Cortex of kidney (tissue), 1 donor: ENCODE data around the gene ASH1L.
"Not testable (repeated sequence)": the region's sequence is repeated elsewhere in the genome, so short reads cannot be mapped to it uniquely, and the experiment has no call there.

Experiments
- DNase-seq: peaks from one replicate; lab custom pipeline; 2025; lab: John Stamatoyannopoulos, UW

Gene ASH1L

DNA sequence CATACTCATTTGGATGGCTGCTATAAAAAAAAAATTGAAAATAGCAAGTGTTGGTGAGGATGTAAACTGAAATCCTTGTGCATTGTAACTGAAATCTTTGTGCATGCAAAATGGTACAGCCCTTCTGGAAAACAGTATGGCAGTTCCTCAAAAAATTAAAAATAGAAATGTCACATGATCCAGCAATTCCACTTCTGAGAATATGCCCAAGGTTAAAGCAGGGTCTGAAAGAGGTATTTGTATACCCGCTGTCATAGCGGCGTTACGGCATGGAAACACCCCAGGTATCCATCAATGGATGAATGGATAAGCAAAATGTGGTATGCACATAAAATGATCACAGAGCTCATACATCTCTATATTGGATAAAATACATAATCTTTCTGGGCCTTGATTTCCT, 125.2 kb downstream of the ASH1L start:
- no peak for DNase-seq

DNA sequence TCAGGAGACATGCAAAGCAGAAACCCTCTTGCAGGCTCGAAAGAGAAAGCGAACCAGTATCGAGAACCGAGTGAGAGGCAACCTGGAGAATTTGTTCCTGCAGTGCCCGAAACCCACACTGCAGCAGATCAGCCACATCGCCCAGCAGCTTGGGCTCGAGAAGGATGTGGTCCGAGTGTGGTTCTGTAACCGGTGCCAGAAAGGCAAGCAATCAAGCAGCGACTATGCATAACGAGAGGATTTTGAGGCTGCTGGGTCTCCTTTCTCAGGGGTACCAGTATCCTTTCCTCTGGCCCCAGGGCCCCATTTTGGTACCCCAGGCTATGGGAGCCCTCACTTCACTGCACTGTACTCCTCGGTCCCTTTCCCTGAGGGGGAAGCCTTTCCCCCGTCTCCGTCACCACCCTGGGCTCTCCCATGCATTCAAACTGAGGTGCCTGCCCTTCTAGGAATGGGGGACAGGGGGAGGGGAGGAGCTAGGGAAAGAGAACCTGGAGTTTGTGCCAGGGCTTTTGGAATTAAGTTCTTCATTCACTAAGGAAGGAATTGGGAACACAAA, 128.7 kb downstream of the ASH1L start:
- not testable (repeated sequence) for DNase-seq

DNA sequence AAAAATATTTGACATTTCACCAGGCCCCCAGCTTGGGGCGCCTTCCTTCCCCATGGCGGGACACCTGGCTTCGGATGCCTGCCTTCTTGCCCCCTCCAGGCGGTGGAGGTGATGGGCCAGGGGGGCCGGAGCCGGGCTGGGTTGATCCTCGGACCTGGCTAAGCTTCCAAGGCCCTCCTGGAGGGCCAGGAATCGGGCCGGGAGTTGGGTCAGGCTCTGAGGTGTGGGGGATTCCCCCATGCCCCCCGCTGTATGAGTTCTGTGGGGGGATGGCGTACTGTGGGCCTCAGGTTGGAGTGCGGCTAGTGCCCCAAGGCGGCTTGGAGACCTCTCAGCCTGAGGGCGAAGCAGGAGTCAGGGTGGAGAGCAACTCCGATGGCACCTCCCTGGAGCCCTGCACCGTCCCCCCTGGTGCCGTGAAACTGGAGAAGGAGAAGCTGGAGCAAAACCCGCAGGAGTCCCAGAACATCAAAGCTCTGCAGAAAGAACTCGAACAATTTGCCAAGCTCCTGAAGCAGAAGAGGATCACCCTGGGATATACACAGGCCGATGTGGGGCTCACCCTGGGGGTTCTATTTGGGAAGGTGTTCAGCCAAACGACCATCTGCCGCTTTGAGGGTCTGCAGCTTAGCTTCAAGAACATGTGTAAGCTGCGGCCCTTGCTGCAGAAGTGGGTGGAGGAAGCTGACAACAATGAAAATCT, 129.3 kb downstream of the ASH1L start:
- DNase-seq, result not testable (repeated sequence)

DNA sequence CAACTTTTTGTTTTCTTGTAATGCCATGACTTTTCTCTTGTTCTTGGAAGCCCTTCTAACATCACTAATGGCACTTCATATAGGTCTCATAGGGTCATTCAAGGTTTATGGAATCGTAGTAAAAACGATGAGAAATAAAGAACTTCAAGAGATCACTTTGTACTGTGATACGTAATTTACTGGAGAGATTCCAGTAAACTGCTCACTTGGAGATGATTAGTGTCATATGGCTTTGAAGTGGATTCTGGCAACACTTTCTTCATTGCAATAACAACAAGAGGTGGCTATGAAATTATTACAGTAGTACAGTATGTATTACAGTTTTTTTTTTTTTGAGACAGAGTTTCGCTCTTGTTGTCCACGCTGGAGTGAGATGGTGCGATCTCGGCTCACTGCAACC, 138.5 kb downstream of the ASH1L start:
- no peak for DNase-seq

DNA sequence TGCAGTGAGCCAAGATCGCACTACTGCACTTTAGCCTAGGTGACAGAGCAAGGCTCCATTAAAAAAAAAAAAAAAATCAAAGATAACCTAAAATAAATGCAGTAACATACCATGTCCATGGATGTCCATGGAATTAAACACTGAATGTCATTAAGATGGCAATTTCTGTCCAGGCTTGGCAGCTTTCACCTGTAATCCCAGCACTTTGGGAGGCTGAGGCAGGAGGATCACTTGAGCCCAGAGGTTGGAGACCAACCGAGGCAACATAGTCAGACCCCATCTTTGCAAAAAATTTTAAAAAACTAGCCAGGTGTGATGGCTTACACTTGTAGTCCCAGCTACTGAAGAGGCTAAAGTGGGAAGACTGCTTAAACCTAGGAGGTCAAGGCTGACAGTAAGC, 141.8 kb downstream of the ASH1L start:
- no peak for DNase-seq

DNA sequence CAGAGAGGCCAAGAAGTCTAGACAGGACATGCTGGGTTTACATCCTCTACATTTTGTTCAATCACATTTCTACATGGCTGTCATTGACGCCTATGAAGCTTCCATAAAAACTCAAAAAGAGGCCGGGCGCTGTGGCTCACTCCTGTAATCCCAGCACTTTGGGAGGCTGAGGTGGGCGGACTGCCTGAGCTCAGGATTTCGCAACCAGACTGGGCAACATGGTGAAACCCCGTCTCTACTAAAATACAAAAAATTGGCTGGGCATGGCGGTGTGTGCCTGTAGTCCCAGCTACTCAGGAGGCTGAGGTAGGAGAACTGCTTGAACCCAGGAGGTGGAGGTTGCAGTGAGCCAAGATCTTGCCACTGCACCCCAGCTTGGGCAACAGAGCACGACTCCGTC, 150.8 kb downstream of the ASH1L start:
- not testable (repeated sequence) for DNase-seq

DNA sequence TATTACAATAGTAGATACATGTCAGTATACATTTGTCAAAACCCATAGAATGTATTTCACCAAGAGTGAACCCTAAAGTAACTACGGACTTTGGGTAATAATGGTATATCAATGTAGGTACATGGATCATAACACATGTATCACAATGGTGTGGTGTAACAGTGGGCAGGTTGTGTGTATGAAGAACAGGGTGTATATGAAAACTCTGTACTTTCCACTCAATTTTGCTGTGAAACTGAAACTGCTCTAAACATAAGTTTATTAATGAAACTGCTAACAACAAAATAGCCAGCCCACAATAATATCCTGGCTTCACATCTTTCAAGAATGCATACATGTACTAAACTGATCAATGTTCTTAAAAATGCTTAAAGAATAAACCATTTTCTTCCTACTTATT, 151.7 kb downstream of the ASH1L start:
- no peak for DNase-seq

DNA sequence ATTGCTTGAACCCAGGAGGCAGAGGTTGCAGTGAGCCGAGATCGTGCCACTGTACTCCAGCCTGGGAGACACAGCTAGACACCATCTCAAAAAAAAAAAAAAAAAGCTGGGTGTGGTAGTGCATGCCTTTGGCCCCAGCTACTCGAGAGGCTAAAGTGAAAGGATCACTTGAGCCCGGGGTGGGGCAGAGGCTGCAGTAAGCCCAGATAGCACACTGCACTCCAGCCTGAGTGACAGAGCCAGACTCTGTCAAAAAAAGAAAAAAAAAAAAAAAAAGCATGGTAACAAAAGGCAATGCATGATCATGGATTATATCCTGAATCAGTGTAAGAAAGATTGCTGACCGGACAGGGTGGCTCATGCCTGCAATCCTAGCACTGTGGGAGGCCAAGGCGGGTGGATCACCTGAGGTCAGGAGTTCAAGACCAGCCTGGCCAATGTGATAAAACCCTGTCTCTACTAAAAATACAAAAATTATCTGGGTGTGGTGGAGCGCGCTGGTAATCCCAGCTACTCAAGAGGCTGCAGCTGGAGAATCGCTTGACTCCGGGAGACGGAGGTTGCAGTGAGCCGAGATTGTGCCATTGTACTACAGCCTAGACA, 165.6 kb downstream of the ASH1L start:
- no peak for DNase-seq

DNA sequence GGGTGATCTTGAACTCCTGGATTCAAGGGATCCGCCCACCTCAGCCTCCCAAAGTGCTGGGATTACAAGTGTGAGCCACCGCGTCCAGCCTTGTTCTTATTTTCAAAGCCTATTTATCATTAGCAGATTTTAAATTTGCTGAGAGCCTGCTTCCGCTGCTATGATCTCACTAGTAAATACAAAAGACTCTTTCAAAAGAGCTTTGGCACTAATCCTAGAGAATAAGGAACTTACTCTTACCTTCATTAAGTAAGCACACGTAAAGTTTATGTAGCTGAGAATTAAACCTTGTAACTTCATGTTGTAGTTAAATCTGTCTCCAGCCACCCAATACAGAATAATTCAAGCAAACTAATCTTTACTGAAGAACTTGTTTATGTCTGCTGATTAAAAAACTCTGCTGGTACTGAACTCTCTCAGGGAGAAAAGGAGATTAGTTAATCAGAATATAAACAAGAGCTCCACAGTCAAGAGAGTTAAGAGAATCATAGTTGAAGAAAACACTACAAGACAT, 169.6 kb downstream of the ASH1L start:
- DNase-seq, result no peak

DNA sequence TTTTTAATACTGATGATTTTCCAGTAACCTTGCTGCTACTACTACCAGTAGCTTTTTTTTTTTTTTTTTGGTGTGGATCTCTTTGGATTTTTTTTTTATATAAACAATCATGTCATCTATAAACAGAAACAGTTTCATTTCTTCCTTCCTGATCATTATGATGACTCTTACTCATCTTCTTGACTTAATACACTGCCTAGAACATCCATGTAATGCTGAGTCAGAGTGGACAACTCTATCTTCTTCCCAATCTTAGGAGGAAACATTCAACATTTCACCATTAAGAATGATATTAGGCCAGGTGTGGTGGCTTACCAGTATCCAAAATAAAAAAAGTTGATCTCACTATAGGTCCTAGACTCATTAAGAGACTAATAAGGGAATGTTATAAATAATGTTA, 172.8 kb downstream of the ASH1L start:
- no peak for DNase-seq

DNA sequence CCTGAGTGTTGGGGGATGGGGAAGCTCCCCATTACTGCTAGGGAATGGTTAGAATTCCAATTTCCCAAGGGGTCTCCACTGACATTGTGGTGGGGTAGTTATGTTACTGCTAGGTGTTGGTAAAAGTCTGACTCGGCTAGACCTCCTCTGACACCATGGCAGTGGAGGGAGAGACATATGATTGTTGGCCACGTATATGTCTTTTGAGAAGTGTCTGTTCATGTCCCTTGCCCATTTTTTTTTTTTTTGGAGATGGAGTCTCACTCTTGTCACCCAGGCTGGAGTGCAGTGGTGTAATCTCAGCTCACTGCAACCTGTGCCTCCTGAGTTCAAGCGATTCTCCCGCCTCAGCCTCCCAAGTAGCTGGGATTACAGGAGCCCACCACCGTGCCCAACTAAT, 176.8 kb downstream of the ASH1L start:
- not testable (repeated sequence) for DNase-seq

DNA sequence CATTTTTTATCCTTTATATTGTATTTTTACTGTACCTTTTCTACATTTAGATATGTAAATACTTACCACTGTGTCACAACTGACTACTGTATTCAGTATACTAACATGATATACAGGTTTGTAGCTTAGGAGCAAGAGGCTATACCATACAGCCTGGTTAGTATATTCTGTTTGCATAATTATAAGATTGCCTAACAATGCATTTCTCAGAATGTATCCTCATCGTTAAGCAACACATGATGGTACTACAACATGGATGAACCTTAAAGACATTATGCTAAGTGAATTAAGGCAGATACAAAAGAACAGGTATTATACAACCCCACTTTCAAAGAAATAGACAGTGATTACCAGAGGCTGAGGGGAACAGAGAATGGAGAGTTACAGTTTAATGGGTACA, 179.2 kb downstream of the ASH1L start:
- DNase-seq, result no peak

DNA sequence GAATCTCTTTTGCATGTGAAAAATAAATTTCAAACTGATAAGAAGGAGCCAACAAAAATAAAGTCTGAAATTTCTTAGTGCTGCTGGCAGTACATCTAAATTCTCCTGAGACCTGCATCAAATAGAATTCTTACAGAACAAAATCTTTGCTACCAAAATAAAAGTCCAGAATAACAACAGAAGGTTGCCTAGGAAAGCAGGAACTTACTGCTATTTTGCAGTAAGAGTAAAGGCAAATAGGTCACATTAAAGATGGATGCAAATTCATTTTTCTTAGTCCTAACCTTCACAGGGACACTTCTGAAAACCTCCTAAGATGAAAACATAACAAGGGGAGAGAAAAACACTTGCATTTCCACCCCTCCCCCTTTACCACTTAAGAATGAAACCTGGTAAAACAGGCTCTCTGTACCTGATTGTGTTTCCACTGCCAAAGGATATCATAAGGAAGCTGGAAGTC, 182.9 kb downstream of the ASH1L start:
- no peak for DNase-seq

DNA sequence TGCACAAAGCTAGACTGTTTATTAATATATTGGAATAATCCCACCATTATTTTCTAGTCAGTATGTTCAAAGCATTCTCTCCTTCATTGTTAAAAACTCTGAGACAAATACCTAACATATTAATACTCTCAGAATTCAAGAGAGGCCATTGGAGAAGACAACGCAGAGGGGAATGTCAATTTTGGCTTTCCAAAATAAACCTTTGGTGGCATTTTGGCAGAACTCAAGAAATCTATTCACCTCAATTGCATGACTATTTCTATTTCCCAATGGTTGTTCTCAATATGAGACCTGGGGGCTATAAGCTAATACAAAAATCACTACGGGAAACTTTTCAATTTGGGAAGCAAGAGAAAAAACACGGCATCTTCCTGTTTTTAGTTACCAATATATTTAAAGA, 183.4 kb downstream of the ASH1L start:
- DNase-seq, result no peak

DNA sequence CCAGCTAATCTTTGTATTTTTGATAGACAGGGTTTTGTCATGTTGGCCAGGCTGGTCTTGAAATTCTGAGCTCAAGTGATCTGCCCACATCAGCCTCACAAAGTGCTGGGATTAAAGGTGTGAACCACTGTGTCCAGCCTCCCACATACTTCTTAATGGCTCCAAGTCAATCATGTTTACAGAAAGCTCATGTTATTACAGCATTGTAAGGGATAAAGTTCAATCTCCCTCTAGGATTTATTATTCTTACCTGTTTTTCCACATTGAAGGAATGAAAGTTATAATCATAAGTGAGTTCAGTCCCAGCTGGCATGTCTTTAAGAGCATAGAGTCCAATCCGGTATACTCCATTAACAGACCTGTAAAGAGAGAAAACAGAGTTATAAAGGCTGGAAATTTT, 202.6 kb downstream of the ASH1L start:
- no peak for DNase-seq

DNA sequence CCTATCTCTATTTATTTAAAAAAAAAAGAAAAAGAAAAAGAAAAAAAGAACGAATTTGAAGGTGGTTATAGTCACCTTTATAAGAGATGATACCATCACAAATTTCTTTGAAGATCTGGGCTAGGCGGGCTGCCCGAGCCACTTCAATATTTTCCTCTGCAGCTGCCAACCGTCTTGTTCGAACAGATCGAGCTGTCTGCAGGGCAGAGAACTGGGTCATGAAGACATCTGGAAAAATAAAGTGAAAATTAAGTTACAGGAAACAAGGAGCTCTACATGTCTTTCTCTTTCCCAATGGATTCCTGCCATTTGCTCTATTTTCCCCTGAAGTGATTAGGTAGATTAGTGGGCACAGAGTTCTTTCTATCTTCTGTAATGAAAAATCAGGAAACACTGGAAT, 210.0 kb downstream of the ASH1L start:
- no peak for DNase-seq

DNA sequence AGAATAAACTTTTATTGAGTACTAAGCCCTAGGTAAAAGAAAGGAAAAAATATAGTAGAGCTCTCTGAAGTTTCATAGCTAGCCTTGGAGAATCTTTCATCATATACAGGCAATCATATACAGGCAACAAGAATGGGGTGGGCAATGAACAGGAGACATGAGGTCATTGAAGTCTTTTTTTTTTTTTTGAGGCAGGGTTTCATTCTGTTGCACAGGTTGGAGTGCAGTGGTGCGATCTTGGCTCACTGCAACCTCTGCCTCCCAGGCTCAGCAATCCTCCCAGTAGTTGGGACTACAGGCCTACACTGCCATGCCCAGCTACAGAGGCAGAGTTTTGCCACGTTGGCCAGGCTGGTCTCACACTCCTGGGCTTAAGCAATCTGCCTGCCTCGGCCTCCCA, 219.8 kb downstream of the ASH1L start:
- DNase-seq, result no peak

DNA sequence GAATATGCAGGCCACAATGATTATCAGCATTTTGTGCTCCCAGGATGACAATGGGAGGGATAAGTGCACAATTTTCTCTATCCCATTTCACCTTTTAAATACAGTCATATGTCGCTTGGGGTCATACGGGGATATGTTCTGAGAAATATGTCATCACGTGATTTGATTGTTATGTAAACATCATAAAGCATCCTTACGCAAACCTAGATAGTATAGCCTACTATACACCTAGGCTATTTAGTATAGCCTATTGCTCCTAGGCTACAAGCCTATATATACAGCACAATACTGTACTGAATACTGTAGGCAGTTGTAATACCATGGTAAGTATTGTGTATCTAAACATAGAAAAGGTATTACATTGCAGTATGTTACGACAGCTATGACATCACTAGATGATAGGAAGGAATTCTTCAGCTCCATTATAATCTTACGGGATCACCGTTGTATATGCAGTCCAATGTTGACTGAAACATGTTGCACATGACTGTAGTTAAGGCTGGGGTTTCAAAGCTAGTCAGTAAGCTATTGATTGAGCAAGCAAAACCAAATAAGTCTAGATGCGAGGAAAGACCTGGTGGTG, 223.0 kb downstream of the ASH1L start:
- no peak for DNase-seq

DNA sequence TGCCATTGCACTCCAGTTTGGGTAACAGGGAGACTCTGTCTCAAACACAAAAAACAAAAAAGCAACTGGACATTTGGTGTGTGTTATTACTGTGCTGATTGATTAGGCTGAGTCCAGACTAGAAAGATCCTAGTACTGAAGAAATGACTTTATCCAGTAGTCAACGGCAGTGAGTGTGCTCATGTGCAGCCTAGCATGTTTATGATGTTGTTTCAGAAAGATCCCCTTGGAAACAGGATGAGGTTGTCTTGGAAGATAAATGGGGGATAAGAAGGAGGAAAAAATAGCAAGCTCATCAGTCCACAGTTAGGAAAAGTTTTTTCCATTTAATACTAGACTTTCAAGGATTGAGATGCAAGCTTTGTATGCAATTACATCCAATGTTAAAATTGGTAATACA, 227.6 kb downstream of the ASH1L start:
- no peak for DNase-seq

DNA sequence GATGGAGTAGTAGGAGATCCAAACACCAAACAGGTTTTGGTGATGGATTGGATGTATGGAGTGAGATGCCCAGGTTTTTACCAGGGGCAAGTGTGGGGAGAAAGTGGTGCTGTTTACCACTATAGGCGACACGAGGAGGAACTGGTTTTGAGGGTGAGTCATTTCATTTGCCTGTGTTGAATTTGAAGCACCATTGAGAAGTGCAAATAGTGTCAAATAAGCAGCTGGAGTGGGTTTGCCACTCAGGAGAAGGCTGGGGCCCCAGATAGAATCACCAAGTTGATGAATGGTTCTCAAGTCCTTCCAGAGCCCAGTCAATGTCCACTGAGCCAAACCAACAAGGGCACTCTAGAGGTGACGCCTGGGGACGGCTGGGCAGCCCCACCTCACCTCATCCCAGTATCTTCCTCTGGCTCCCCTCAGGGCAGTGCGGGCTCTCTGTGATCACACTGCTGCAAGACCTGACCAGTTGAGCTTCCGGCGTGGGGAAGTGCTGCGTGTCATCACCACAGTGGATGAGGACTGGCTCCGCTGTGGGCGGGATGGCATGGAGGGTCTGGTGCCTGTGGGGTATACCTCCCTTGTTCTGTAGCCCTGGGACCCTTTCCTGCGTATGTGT, 232.5 kb downstream of the ASH1L start:
- DNase-seq, result no peak

DNA sequence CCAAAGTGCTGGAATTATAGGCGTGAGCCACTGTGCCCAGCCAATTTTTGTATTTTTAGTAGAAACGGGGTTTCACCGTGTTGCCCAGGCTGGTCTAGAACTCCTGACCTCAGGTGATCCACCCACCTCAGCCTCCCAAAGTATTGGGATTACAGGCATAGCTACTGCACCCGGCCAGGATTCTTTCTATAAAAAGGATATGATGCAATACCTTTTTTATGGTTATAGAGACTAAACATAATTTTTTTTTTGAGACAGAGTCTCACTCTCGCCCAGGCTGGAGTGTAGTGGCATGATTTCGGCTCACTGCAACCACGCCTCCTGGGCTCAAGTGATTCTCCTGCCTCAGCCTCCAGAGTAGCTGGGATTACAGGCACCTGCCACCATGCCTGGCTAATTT, 233.7 kb downstream of the ASH1L start:
- not testable (repeated sequence) for DNase-seq

DNA sequence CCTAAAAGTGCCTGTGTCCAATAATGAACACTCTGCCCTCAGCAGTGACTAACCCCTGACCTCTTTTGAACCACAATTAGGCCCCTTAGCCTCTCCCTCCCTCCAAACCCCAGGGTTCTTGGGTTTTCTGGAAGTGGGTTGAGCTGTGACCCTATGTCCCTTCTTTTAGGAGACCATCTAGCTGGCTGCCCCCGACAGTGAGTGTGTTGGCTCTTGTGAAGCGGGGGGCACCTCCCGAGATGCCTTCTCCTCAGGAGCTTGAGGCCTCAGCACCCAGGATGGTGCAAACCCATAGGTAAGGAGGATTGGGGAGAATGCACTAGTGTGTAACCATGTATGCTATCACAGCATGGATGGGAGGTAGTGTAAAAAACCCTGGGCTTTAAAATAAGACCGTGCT, 234.6 kb downstream of the ASH1L start:
- no peak for DNase-seq

DNA sequence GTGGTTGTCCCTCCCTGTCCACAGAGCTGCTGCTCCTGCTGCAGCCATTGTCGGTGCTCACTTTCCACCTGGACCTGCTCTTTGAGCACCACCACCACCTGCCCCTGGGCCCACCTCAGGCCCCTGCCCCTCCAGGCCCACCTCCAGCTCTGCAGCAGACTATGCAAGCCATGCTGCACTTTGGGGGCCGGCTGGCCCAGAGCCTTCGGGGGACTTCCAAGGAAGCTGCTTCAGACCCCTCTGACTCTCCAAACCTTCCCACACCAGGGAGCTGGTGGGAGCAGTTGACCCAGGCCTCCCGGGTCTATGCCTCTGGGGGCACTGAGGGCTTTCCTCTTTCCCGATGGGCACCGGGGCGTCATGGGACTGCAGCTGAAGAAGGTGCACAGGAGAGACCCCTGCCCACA, 236.0 kb downstream of the ASH1L start:
- DNase-seq, result no peak
